DMS 273 (cell line): ENCODE results near the gene BIN1.
A peak's percentile ranks its signal among the peaks of the same experiment; 100 is the strongest.

ENCODE experiments used
- DNase-seq: peaks from one replicate; lab custom pipeline; 2025; ENCODE audit not compliant: unreplicated experiment; lab: John Stamatoyannopoulos, UW

BIN1 gene

GRCh38 chr2:127091148-127091547, 15.8 kb downstream of the BIN1 start:
- DNase-seq: no peak

- no peak for DNase-seq
These were observed 16.5 kb downstream of the BIN1 start for GRCh38 chr2:127090281-127091120.

- no peak for DNase-seq
These were observed 17.3 kb downstream of the BIN1 start for GRCh38 chr2:127089478-127090235.

GRCh38 chr2:127088706-127089105, 18.2 kb downstream of the BIN1 start:
- no peak for DNase-seq

- DNase-seq: no peak
These were observed 19.0 kb downstream of the BIN1 start for GRCh38 chr2:127087791-127088495.

- DNase-seq: no peak
These were observed 19.8 kb downstream of the BIN1 start for GRCh38 chr2:127086990-127087790.

GRCh38 chr2:127085317-127085681, 21.7 kb downstream of the BIN1 start:
- DNase-seq: peak; percentile 36

GRCh38 chr2:127084611-127085316, 22.2 kb downstream of the BIN1 start:
- no peak for DNase-seq

- DNase-seq: no peak
These were observed 23.0 kb downstream of the BIN1 start for GRCh38 chr2:127083819-127084503.

- no peak for DNase-seq
These were observed 24.0 kb downstream of the BIN1 start for GRCh38 chr2:127082974-127083373.

GRCh38 chr2:127081826-127082633, 24.9 kb downstream of the BIN1 start:
- no peak for DNase-seq

GRCh38 chr2:127080938-127081755, 25.8 kb downstream of the BIN1 start:
- no peak for DNase-seq

GRCh38 chr2:127080226-127080937, 26.6 kb downstream of the BIN1 start:
- DNase-seq: no peak

GRCh38 chr2:127079358-127079920, 27.5 kb downstream of the BIN1 start:
- DNase-seq: no peak

- DNase-seq: no peak
These were observed 28.2 kb downstream of the BIN1 start for GRCh38 chr2:127078666-127079270.

GRCh38 chr2:127078028-127078427, 28.9 kb downstream of the BIN1 start:
- DNase-seq: no peak

- DNase-seq: no peak
These were observed 30.0 kb downstream of the BIN1 start for GRCh38 chr2:127076924-127077323.
